H9 (cell line): ENCODE results near the gene FAM13A. TPM values are rescaled to one million over a fixed set of nuclear protein-coding genes. Genes with fewer than 3 reads are reported as not detected.

ENCODE experiments used
- DNase-seq: peaks from one replicate; pipeline ENCODE4 v3.0.0-alpha.2; 2017
- H2AFZ ChIP-seq: one replicate; pipeline ENCODE4 v1.6.1; 2013; ENCODE audit warnings: mild to moderate bottlenecking, low read length, control low read depth, moderate library complexity
- H2AK5ac ChIP-seq: 2 replicates; pipeline ENCODE4 v1.6.1; 2013; ENCODE audit warnings: low read length, control low read depth, mixed read lengths; ENCODE audit not compliant: insufficient read length
- H2BK120ac ChIP-seq: one replicate; pipeline ENCODE4 v1.6.1; 2013; ENCODE audit warnings: low read depth, mild to moderate bottlenecking, low read length, control low read depth, inconsistent platforms; ENCODE audit not compliant: poor library complexity, severe bottlenecking
- H2BK12ac ChIP-seq: 2 replicates; pipeline ENCODE4 v1.6.1; 2013; ENCODE audit warnings: low read length, control low read depth, mixed read lengths, low read depth; ENCODE audit not compliant: insufficient read length
- H2BK15ac ChIP-seq: 2 replicates; pipeline ENCODE4 v1.6.1; 2013; ENCODE audit warnings: low read depth, low read length, control low read depth
- H2BK20ac ChIP-seq: one replicate; pipeline ENCODE4 v1.6.1; 2013; ENCODE audit warnings: low read depth, mild to moderate bottlenecking, low read length, control low read depth, inconsistent platforms; ENCODE audit not compliant: poor library complexity, severe bottlenecking
- H2BK5ac ChIP-seq: 2 replicates; pipeline ENCODE4 v1.6.1; 2013; ENCODE audit warnings: low read length, control low read depth, mixed read lengths; ENCODE audit not compliant: insufficient read length
- H3K14ac ChIP-seq: 2 replicates; pipeline ENCODE4 v1.6.1; 2013; ENCODE audit warnings: low read length, control low read depth; ENCODE audit not compliant: insufficient read depth
- H3K18ac ChIP-seq: 2 replicates; pipeline ENCODE4 v1.6.1; 2013; ENCODE audit warnings: low read depth, mild to moderate bottlenecking, mixed read lengths, low read length, control low read depth; ENCODE audit not compliant: insufficient read length
- H3K23ac ChIP-seq: 2 replicates; pipeline ENCODE4 v1.6.1; 2013; ENCODE audit warnings: low read length, control low read depth, mixed read lengths, low read depth; ENCODE audit not compliant: insufficient read length
- H3K23me2 ChIP-seq: 2 replicates; pipeline ENCODE4 v1.6.1; 2013; ENCODE audit warnings: low read depth, mild to moderate bottlenecking, mixed read lengths, low read length, control low read depth; ENCODE audit not compliant: insufficient read length, poor library complexity, severe bottlenecking
- H3K27ac ChIP-seq: 2 replicates; pipeline ENCODE4 v1.5.1; 2013; ENCODE audit warnings: low read length, control low read depth, mixed read lengths, low read depth; ENCODE audit not compliant: insufficient read length
- H3K27me3 ChIP-seq: 2 replicates; pipeline ENCODE4 v1.6.1; 2013; ENCODE audit warnings: low read length, control low read depth, inconsistent platforms; ENCODE audit not compliant: insufficient read depth
- H3K4ac ChIP-seq: 2 replicates; pipeline ENCODE4 v1.6.1; 2013; ENCODE audit warnings: low read depth, mild to moderate bottlenecking, control low read depth, inconsistent platforms, low read length, moderate library complexity
- H3K4me1 ChIP-seq: 2 replicates; pipeline ENCODE4 v1.6.1; 2013; ENCODE audit warnings: low read length, control low read depth, inconsistent platforms; ENCODE audit not compliant: insufficient read depth
- H3K4me2 ChIP-seq: 2 replicates; pipeline ENCODE4 v1.6.1; 2013; ENCODE audit warnings: low read length, control low read depth, mixed read lengths; ENCODE audit not compliant: insufficient read length, insufficient read depth
- H3K56ac ChIP-seq: 2 replicates; pipeline ENCODE4 v1.6.1; 2013; ENCODE audit warnings: low read depth, mild to moderate bottlenecking, mixed read lengths, low read length, control low read depth; ENCODE audit not compliant: insufficient read length
- H3K79me1 ChIP-seq: 2 replicates; pipeline ENCODE4 v1.6.1; 2013; ENCODE audit warnings: low read depth, mild to moderate bottlenecking, moderate library complexity, low read length, control low read depth, inconsistent platforms; ENCODE audit not compliant: insufficient read depth, poor library complexity, severe bottlenecking
- H3K79me2 ChIP-seq: 2 replicates; pipeline ENCODE4 v1.6.1; 2013; ENCODE audit warnings: low read length, control low read depth, inconsistent platforms; ENCODE audit not compliant: insufficient read depth
- H3K9ac ChIP-seq: 2 replicates; pipeline ENCODE4 v1.6.1; 2013; ENCODE audit warnings: low read length, control low read depth, mixed read lengths; ENCODE audit not compliant: insufficient read length; ENCODE audit errors: extremely low read depth
- H3K9me3 ChIP-seq: one replicate; pipeline ENCODE4 v1.6.1; 2013; ENCODE audit warnings: low read depth, low read length, inconsistent platforms; ENCODE audit not compliant: control insufficient read depth
- H3T11ph ChIP-seq: one replicate; pipeline ENCODE4 v1.6.1; 2013; ENCODE audit warnings: mild to moderate bottlenecking, low read length, control low read depth, inconsistent platforms
- H4K20me1 ChIP-seq: one replicate; pipeline ENCODE4 v1.6.1; 2013; ENCODE audit not compliant: control insufficient read depth, insufficient read length, insufficient read depth
- H4K5ac ChIP-seq: 2 replicates; pipeline ENCODE4 v1.6.1; 2013; ENCODE audit warnings: low read depth, mild to moderate bottlenecking, mixed read lengths, low read length, control low read depth; ENCODE audit not compliant: insufficient read length
- H4K8ac ChIP-seq: replicated peaks from 2 replicates; pipeline ENCODE4 v1.6.1; 2013; ENCODE audit warnings: low read length, control low read depth, mixed read lengths, low read depth; ENCODE audit not compliant: insufficient read length
- H4K91ac ChIP-seq: 2 replicates; pipeline ENCODE4 v1.6.1; 2013; ENCODE audit warnings: low read depth, mild to moderate bottlenecking, moderate library complexity, mixed read lengths, low read length, control low read depth; ENCODE audit not compliant: insufficient read length
- H3K27ac Mint-ChIP-seq, 3 experiments: 2 replicates in 2 of 3; 3 replicates in 1 of 3; pipeline ENCODE4 v1.8.0; 2020 to 2021; ENCODE audit warnings: mixed read lengths in 3 of 3, mild to moderate bottlenecking in 1 of 3, moderate library complexity in 1 of 3
- H3K27me3 Mint-ChIP-seq: 2 replicates; pipeline ENCODE4 v1.8.0; 2021; ENCODE audit warnings: low read depth, mild to moderate bottlenecking, moderate library complexity, mixed read lengths
- H3K36me3 Mint-ChIP-seq, 3 experiments: 2 replicates in 2 of 3; 3 replicates in 1 of 3; pipeline ENCODE4 v1.8.0; 2020 to 2021; ENCODE audit warnings: low read depth in 3 of 3, mixed read lengths in 3 of 3; ENCODE audit not compliant: insufficient read depth in 1 of 3
- H3K4me1 Mint-ChIP-seq, 2 experiments: 2 replicates each; pipeline ENCODE4 v1.8.0; 2020; ENCODE audit warnings: mixed read lengths in 2 of 2
- H3K4me3 Mint-ChIP-seq, 2 experiments: 2 replicates in 1 of 2; 3 replicates in 1 of 2; pipeline ENCODE4 v1.8.0; 2020 to 2021; ENCODE audit warnings: mild to moderate bottlenecking in 2 of 2, mixed read lengths in 2 of 2, moderate library complexity in 1 of 2
- H3K9me3 Mint-ChIP-seq, 2 experiments: 2 replicates in 1 of 2; 3 replicates in 1 of 2; pipeline ENCODE4 v1.8.0; 2020; ENCODE audit warnings: mild to moderate bottlenecking in 2 of 2, mixed read lengths in 2 of 2, moderate library complexity in 1 of 2
- WGBS: extraction: QIAGEN DNeasy Blood & Tissue Kit; methylation state at CpG from one replicate; pipeline ENCODE4 v1.1.7; 2013; ENCODE audit warnings: missing lambda C conversion rate, low lambda C conversion rate, mixed read lengths; ENCODE audit not compliant: insufficient read length; ENCODE audit errors: extremely low coverage; 5-methylcytosine and 5-hydroxymethylcytosine counted together
- total RNA-seq: library from RNA; stranded (reverse); gene quantifications from 2 replicates; pipeline ENCODE4 v1.2.1, GENCODE V29; 2021
- TF ChIP-seq, protein P1 (sequence below): fragments of 200-600 bp; sonication (generic); conservative IDR thresholded peaks from 3 replicates; pipeline ENCODE4 v1.8.0; 2021; ENCODE audit warnings: antibody characterized with exemption, mild to moderate bottlenecking

Gene FAM13A
- total RNA-seq, 1 experiment from 2014 or later = 12.7 TPM

DNA sequence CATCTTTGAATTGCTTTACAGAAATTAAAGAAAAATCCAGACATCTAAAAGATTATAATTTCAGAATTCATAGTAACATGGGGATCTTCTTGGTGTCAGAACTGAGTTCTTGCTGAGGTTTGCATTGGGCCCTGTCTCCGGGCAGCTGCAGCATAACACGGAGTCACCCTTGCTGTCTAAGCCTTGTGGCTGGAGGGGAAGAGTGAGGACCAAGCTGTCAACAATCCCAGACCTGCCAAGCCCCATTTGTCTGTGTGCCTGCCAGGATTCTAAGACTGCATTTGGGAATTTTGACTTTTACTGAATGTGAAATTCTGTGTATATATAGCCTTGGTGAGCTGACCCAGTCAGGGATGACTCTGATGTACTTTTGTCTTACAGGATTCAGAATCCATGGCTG is 334.2 kb downstream of the FAM13A start:
- no peak overlapping the region for H4K5ac ChIP-seq
- no peak overlapping the region for H2BK12ac ChIP-seq
- WGBS = no CpG with 5 or more reads among the region's 2 CpGs
- no peak for DNase-seq
- H2BK15ac ChIP-seq = no peak overlapping the region
- no peak overlapping the region for H3K9ac ChIP-seq
- no peaks in the 10 kb centered on the region for H3K79me1 ChIP-seq
- Mint-ChIP-seq H3K4me3 (no peak overlapping the region), H3K4me1 (peaks cover 9 to 11% of the 10 kb centered on the region in 2 experiments), H3K27ac (no peak overlapping the region), H3K36me3 (peaks cover 6 to 12% (median 12%) of the 10 kb centered on the region in 3 experiments; a peak in 6 of 7 replicates), H3K9me3 (peaks cover 7 to 8% of the 10 kb centered on the region in 2 experiments), H3K27me3 (no peaks in the 10 kb centered on the region; the same call in 1 of the 2 replicates)
- H4K91ac ChIP-seq = no peak overlapping the region
- no peak overlapping the region for H2BK5ac ChIP-seq
- no peaks in the 10 kb centered on the region for H4K20me1 ChIP-seq
- no peak overlapping the region for H2AFZ ChIP-seq
- H3K23ac ChIP-seq = no peak overlapping the region
- no peak overlapping the region for H4K8ac ChIP-seq
- H3K4me1 ChIP-seq = no peaks in the 10 kb centered on the region
- no peak overlapping the region for H3K18ac ChIP-seq
- H2BK120ac ChIP-seq = no peak overlapping the region
- no peaks in the 10 kb centered on the region for H3K9me3 ChIP-seq
- H3K14ac ChIP-seq = no peak overlapping the region
- H3T11ph ChIP-seq = no peak overlapping the region
- TF ChIP-seq, protein P1, sequence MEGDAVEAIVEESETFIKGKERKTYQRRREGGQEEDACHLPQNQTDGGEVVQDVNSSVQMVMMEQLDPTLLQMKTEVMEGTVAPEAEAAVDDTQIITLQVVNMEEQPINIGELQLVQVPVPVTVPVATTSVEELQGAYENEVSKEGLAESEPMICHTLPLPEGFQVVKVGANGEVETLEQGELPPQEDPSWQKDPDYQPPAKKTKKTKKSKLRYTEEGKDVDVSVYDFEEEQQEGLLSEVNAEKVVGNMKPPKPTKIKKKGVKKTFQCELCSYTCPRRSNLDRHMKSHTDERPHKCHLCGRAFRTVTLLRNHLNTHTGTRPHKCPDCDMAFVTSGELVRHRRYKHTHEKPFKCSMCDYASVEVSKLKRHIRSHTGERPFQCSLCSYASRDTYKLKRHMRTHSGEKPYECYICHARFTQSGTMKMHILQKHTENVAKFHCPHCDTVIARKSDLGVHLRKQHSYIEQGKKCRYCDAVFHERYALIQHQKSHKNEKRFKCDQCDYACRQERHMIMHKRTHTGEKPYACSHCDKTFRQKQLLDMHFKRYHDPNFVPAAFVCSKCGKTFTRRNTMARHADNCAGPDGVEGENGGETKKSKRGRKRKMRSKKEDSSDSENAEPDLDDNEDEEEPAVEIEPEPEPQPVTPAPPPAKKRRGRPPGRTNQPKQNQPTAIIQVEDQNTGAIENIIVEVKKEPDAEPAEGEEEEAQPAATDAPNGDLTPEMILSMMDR = no peak
- no peaks in the 10 kb centered on the region for H3K79me2 ChIP-seq
- no peak overlapping the region for H3K56ac ChIP-seq
- H3K27me3 ChIP-seq = no peaks in the 10 kb centered on the region
- no peak overlapping the region for H3K27ac ChIP-seq
- no peak overlapping the region for H3K4me2 ChIP-seq
- no peak overlapping the region for H2BK20ac ChIP-seq
- no peaks in the 10 kb centered on the region for H3K23me2 ChIP-seq
- H2AK5ac ChIP-seq = no peak overlapping the region
- H3K4ac ChIP-seq = no peak overlapping the region
